Measurements from ENCODE around the gene MDM2.

GRCh38 chr12:68824597-68825250, 16.7 kb downstream of the MDM2 start:
- TF ChIP-seq EP300 (IDR thresholded peaks at IDR 0.05; ENCODE audit: borderline replicate concordance) (no peak), RAD21 (IDR thresholded peaks at IDR 0.05; ENCODE audit: low read depth) (no peak), NFIC (IDR thresholded peaks at IDR 0.05) (no peak), REST (IDR thresholded peaks at IDR 0.05; ENCODE audit: low read depth) (no peak), CREB1 (IDR thresholded peaks at IDR 0.05; ENCODE audit: low read depth) (no peak), MAX (IDR thresholded peaks at IDR 0.05) (no peak)
